A549 treated with dexamethasone at 1 μM for 4 hours (cell line): Measurements from ENCODE around the gene FOXE1. TPM values are rescaled to one million over a fixed set of nuclear protein-coding genes. Genes with fewer than 3 reads are reported as not detected.

Source experiments
- total RNA-seq: library from RNA; stranded (reverse); fragments of 200-300 nt; extraction: Qiagen RNA extraction; gene quantifications from 5 replicates; pipeline ENCODE4 v1.2.3, GENCODE V29; 2022

Gene FOXE1
- total RNA-seq: 2.3 to 3.7 TPM (median 3.5 TPM) in 5 replicates

DNA sequence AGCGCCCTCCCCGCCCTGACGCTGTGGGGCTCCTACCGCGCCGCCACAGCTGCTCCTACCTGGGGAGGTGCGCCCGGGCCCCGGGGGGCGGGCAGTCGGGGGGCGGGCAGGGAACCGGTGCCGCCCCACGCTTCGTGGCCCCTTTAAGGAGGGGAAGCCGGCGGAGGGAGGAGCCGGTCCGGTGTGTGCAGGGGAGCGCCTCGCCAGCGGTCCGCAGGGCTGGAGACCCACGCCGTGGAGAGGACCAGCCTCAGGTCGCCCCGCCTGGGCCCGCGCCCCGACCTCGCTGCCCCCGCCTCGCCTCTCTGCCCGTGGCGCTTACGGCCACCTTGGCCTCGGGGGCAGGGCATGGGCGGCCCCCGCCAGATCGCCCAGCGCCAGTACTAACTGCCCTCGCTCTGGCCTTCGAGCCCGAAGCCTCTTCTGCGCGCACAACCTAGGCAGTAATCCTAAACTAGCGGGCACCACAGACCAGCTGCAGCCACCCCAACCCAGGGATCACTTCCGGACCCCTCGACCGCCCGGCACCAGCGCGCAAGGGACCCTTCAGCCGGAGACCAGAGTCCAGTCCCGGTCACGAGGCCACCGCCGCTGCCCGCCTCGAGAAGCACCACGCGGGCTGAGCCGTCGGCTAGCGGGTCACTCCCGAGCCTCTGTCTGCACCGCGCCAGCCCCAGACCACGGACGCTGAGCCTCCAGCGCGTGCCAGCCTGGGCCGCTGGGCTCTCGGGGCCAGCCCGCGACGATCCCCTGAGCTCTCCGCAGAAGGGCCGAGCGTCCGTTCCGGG lies at the start of gene FOXE1:
Gene FOXE1, plus strand, starts transcription at position 171 of the 788 bp plus-strand sequence. CDS start 689 bp downstream, outside the sequence.

Other genes starting within 250 kb of the FOXE1 start
- 7.9 to 12.0 TPM (median 11.0 TPM) in 5 replicates for gene TSTD2, start 219.9 kb upstream of the FOXE1 start, total RNA-seq
- 22.1 to 29.4 TPM (median 27.6 TPM) in 5 replicates for gene NCBP1, start 219.4 kb upstream of the FOXE1 start, total RNA-seq
- 14.2 to 16.6 TPM (median 15.2 TPM) in 5 replicates for gene XPA, start 155.9 kb upstream of the FOXE1 start, total RNA-seq
- gene TRMO, start 69.3 kb downstream of the FOXE1 start, total RNA-seq: 11.6 to 14.2 TPM (median 13.1 TPM) in 5 replicates
- not detected in 5 replicates for gene HEMGN, start 84.9 kb downstream of the FOXE1 start, total RNA-seq
- 290 to 314 TPM (median 307 TPM) in 5 replicates for gene ANP32B, start 130.1 kb downstream of the FOXE1 start, total RNA-seq
- 65.8 to 74.4 TPM (median 70.4 TPM) in 5 replicates for gene NANS, start 203.5 kb downstream of the FOXE1 start, total RNA-seq